HG03108 (cell line): ENCODE results near the gene COX17.

Source experiments
- ATAC-seq: cut with Tn5 transposase; IDR thresholded peaks from one replicate; pipeline ENCODE4 v1.9.1; 2021; ENCODE audit warnings: moderate library complexity; ENCODE audit not compliant: unreplicated experiment

Gene COX17

DNA sequence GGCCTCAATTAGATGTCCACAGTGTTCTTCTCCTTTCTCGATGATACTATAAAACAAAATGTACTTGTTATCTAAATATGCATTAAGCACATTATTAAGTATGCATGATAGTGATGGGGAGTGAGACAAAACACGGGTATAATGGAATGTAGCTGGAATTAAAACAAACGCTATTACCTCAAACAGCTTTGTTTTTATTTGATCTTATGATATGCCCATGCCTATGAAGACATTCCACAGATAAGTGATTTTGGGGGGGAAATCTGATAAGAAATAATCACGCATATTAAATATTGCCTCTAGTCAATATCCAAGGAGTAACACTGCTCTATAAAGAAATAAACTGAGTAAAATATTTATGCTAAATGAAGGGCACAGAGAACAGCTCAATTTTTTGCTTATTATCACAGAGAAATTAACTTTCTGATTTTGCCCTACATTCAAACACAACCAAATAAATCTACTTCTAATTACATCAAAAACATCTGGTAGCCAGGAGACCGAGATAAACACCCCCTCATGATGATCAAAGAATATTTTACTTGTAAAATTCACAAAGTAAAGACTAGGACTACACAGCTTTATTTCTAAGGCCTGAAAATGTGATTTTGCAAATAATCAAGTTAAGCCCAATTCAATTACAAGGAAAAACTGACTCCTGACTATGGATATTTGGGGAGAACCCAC, 1.9 kb downstream of the COX17 start:
- ATAC-seq: no peak

DNA sequence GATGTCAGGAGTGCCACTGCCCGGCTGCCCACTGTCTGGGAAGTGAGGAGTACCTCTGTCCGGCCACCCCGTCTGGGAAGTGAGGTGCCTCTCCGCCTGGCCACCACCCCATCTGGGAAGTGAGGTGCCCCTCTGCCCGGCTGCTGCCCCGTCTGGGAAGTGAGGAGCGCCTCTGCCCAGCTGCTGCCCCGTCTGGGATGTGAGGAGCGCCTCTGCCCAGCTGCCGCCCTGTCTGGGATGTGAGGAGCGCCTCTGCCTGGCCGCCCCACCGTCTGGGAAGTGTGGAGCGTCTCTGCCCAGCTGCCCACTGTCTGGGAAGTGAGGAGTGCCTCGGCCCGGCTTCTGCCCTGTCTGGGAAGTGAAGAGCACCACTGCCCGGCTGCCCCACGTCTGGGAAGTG, 3.3 kb downstream of the COX17 start:
- no peak for ATAC-seq

DNA sequence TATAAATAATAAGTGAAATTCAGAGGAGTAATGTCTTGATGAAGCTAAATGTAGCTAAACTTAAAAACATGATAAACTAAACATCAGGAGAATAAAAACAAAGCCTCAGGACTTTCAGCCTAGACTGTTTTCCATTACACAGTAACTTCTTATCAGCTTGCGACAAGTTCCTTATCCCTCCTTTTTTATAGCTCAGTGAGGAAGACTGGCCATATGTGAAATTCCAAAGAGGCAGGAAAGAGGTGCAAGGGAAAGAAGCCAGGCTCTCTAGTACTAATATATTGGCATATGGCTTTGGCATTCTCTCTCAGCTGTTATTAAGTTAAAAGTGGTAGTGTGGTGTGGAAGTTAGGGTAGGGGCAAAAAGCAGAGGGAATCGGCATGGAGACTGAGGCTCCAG, 4.4 kb downstream of the COX17 start:
- no peak for ATAC-seq

DNA sequence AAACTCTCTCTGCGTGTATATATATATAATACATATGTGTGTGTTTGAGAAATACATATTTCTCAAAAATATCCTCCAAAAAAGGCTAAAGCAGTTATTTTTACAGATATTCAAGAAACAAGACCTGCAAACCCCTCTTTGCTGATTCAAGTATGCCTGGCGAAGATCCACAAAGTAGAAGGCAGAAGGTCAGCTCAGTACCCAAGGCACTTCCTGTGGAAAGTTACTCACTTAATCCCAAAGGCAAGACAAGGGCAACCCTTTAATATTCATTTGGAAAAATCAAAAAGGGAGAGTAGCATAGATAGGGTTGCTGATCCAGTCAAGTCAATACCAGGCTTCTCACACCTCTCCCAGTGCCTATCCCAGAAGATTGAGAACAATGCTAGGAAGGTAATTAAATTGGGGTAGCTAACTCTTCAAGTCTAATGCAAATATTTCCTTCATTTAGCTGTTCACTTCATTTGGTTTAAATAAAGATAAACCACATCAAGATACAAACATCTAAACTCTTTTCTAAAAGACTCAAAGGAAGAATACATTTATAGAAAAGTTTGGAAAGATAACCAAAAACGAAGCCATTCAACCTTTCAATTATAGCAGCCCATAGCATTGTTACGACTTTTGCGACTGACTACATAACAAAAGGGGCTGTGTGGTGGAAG, 7.2 kb downstream of the COX17 start:
- ATAC-seq: no peak

DNA sequence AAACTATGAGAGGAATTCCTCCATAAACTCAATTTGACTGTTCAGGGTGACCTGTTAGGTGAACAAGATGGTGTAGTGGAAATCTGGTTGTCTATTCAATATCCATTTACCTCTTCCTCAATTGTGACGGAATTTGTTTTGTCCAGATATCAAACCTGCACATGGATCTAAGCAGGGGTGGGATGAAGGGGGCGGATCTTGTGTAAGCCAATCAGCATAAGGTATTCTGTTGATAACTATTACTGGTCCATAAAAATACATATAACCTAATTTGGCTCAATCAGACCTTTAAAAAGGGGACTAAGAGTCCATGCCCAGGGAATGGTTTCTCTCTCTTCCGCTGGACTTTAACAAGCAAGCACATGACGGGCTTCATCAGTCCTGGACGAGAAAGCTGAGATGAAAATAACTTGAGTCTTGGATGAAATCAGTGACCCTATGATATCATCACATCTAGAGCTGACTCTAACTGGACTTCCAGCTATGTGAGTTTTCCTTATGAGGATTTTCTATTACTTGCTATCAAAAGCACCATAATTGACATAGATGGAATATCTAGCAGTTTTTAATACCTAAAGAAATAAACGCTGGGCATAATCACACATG, 11.1 kb downstream of the COX17 start:
- no peak for ATAC-seq

DNA sequence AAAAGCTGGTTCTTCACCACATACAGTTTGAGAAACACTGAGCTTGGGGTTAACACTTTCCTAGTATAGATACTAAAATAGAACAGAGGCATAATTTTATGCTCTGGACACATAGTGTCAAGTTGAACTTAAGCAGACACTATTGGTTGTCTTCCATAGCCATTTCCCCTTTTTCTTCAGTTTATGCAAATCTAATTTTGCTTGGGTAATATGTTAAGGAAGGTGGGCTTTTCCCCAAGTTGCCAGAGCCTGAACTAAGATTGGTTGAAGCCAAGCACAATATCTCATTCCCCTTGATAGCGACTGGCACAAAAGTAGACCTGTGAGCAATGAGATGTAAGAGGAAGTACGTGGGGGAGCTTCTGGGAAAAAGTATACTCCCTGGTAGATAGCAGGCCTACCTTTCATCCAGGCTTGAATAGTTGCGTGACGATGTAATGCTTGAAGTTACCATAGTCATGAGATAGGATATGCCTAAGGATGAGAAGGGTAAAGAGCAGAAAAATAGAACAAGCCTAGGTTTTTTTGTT, 12.3 kb downstream of the COX17 start:
- ATAC-seq: no peak

DNA sequence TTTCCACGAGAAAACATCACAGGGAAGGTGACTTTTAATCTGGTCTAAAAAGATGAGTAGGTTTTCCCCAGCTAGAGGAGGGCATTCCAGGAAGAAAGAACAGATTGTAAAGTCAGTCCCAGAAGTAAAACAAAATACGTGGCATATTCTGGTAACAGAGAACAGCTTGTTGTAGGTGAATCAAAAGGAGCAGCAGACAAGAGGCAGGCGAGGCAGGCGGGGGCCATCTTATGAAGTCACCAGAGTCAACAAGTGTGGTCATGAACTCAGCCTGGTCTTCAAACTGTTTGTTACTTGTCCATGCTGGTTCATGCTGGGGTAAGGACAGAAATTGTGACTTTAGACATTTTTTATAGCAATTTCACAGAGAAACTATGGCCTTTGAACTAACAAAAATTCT, 12.8 kb downstream of the COX17 start:
- ATAC-seq: no peak

DNA sequence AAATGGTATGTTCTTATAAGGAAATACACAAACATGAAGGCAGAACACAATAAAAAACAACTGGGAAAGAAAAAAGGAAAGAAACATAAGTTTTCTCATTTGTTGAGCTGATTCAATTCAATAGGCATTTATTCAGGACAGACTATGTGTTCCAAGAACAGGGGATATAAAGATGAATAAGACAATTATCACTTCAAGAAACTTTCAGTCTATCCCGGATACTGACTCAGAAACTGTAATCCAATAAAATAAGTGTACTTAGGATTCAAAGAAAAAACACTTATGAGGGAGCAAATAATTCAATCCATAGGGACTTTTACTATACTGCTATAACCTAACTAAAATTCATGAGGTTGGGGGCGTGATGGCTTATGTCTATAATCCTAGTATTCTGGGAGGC, 13.3 kb downstream of the COX17 start:
- ATAC-seq: no peak

DNA sequence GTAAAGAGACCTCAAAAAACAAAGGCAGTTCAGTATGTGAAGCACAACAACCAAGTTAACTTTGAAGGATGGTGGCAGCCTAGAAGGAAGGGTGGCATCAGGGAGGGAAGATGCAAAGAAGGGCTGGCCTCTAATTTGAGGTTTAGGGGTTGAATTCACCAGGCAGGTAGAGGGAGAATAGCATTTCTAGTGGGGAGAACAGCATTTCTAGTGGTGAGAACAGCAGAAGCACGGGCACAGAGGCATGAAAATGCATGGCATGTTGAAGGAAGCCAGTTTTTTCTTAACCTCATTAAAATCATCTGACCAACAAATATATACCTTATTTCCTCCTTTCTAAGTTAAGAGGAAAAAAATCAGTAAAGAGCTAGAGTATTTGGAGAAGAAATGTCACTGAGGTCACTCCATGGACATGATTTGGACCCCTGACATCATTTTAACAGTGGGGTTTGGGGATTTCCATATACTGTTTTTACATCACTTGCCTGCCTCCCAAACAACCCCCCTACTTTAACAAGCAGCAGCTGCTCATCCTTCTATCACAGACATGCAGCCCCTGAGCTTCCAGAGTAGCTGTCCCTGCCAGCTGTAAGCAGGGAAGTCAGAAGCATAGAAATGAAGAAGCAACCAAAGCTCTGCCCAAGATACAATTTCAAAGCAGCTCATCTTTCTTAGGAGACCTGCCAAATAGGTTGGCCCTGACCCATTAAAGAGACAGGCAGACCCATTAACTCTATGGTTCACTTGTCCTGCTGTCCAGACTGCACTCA, 14.4 kb downstream of the COX17 start:
- no peak for ATAC-seq

DNA sequence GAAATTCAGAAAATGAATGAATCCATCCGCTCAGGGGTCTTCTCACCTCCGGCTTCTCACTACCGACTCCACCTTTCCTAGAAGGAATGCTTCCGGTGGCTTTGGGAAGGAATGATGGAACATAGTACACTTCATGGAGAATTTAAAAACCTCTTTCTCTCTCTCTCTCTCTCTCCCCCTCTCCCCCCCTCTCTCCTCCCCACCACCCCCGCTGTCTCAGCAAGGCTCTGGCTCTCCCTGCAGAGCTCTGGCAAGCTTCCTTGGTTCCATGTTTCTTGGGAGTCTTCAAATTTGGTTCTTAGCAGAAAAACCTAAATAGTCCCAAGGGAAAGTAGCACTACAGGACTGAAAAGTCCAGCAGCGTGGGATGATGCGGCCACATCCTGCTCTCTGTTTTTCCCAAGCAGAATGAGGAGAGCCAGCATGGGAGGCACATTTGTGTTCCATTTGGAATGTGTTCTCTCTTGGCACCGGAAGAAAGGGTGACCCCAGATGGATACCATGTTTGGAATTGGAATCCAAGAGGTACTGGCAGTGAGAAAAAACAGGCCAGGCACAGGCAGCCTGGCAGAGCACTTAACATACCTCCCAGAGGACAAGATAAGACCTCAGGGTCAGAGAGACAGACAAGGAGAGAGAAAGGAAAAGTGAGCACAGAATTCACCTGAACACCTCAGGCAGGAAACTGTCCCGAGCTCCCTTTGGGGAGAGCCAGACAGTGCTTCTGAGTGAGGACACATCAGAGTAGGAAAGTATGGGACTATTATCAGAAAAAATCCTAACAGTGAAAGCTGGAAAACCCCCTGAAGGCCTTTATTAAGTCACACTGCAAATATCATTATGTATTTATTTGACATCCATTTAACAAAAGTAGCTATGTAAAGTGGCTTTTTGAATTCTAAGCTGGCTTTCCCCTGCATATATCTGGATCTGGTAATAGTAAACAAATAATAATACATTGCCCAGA, 16.4 kb downstream of the COX17 start, which contains the start of gene POPDC2:
POPDC2 (minus strand) TSS at position 116 of the 967 bp plus-strand sequence. CDS start 166 bp downstream, outside the sequence.
- no peak for ATAC-seq

DNA sequence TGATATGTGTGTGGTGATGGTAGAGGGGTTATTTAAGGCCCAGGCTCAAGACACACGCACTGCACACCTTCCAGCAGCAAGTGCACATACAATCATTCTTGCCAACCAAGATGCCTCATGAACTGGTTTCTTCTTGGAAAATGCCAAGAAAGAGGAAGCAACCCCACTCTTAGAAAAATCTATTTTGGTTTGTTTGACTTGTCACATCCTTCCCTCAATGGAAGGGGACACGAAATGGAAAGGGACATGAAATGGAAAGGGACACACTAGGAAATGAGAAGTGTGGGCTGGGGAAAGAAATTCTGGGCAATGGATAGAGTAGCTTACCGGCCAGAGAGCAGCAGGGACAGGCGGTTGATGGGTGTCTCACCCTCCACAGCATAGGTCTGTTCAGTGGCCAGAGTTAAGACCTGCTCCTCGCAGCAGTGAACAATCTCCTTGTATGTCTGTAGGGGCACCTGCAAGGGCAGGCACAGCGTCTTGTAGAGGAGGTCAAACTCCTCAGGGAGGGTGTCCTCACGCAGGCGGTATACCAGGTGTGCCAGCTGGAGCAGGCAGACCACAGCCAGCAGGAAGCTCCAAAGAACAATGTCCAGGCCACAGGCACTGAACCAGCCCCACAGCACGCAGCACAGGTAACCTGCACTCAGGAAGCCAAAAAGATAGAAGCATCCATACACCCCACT, 17.5 kb downstream of the COX17 start:
- ATAC-seq: no peak

DNA sequence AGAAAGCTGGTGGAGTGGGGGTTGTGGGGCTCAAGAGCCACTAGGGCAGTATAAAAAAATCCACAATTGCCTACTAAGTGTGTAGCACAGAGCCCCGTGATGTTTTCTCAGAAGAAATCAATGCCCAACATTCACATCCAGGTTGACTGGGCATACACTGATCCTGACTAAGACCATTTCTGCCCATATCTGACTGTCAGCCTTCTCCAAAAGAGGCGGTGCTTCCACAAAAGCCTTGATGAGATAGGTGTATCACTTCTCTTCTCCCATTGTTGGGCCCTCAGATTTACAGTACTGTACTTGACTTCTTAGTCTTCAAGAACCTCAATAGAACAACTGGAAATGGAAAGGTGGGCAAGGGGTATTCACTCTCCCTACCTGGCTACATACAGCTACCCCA, 18.2 kb downstream of the COX17 start:
- no peak for ATAC-seq

DNA sequence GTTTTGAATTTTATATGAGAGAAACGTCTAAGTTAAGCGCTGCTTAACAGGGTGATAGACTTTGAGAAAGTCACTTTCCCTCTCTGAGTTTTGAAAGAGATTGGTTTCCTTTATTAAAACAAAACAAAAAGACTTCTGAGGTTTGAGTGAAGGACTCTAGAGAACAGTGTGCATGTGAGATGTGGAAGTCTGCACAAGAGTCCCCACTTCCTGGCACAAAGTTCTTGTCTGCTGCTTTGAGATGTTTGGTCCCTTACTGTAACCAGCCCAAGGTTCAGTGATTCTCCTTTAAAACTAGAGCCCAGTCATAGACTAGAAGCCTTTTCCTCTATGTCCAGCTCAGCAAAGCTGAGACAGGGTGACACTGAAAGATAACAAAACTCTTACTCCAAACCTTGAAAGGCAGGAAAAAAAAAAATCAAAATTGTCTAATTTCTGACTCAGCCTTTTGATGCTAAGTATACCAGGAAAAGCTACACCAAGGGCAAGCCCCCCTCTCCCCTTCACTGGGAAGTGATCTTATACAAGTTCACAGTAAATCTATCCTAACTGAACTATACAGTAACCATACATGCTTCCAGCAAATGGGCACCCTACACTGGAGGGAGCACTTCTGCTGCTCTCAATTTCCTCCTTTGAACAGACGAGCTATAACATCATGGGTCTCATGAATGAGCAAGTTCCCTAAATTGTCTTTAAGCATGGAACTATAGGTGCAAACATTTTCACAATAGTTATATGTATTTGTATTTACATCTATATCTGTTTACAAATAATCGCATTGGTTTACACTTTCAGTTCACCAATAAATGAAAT, 19.1 kb downstream of the COX17 start:
- ATAC-seq: no peak

DNA sequence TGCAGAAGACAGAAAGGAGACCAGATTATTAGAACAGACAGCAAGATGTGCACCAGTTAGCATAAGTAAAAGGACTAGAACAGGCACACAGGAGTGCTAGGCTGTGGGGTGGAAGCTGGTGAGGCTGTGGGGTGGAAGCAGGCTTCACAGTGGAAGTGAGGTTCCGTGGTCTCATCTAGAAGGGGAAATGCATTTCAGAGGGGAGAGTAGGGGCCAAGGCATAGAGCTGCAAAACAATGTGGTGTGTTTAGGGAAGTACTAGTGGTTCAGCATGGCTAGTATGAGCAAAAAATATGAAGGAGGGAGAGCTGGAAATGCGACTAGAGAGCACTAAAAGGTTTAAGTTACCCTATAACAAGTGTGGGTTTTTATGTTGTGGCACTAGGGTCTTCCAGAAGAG, 23.3 kb downstream of the COX17 start:
- no peak for ATAC-seq

DNA sequence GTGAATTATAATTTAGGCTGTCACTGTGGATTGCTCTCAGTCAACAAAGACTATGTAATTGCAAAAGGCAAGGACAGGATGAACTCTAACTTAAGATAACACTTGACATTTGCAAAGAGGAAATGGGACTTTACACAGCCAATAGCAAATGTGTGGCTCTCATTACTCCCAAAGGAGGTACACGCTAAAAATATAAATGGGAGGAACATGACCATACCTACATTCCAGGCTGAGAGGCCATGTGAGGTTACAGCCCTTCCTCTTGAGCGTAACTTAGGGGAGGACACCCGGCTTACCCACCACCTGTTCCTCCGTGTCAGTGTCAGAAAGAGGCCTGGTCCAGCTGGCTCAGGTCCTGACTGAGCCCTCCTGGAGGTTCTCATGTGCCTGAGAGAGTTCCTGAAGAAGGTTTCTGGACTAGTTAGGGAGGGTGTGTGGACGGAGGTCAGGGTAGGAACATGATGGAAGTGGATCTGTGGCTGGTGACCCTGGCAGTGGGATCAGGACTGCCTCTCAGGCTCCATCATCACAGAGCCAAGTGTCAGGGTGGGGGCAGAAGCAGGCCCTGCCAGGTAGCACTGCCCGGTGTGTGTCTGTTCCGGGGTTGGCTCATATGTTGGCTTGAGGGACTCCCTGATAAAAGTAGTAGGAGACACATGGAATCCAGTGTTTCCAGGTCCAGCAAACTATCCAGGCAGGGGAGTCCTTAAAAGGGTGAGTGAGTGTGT, 24.7 kb downstream of the COX17 start:
- no peak for ATAC-seq

DNA sequence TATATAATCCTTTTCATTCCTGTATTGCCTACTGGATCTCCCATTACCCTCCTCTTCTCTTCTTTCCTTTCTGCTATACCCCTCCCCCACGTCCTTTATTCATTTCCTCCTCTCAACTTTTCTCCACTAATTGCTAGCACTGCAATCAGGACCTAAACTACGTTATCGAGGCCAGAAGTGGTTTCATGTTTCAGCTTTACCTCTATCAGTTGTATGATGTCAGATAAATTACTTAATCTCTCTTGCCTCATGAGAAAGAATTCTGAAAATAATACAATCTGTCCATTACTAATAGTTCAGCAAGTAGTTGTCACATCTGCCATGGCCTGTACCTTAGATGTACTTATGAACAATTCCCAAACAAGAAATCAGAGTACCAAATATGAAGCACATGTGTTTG, 27.4 kb downstream of the COX17 start:
- ATAC-seq: no peak

DNA sequence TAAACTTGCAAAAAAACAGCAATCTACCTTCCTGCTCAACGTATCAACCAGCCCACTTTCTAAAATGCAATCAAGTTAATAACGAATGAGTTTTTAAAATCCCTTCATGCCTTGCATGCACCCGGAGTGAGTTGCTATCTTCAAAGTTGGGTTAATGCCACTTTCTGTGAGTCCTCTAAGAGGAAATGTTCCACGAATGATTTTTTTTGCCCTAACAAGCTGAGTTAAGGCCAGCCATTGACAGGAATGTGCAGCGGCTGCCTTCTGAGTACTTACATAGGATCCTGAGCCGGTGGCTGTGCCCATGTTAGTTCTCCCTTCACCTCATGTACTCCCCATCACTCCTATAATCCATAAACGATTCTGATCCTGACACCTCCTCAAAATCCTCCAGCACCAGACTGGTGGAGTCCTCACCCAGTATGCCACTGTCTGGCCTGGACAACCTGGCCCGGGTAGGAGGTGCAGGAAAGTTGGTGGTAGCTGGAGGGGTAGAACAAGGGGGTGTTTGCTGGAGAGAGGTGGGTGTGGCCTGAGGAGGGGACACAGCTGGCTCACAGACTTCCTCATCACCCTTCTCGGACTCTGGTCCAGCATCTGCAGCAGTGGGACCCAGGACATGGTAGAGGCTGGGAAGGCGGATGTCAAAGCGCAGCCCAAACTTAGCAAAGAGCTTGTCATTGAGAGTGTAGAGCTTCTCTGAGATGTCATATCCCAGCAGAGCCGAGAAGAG, 29.2 kb downstream of the COX17 start:
- ATAC-seq: no peak
